HCT116 (cell line): ENCODE data around the gene FGGY. TPM values are rescaled to one million over a fixed set of nuclear protein-coding genes. Genes with fewer than 3 reads are reported as not detected.

Source experiments
- ATAC-seq: fragments of 200-7000 bp; cut with Tn5 transposase; 2 replicates; pipeline ENCODE4 v1.9.1; 2020; ENCODE audit warnings: mild to moderate bottlenecking, moderate library complexity
- BruUV-seq: library from RNA; stranded (reverse); fragments of 400-500 nt; replicated peaks from 2 replicates; lab custom pipeline; 2021; lab: Mats Ljungman, UMichigan
- CTCF ChIA-PET: fragments of 300-600 bp; sonication (Branson Sonifier 250); formaldehyde crosslinking; loops from one replicate; lab custom pipeline; 2021; ENCODE audit warnings: antibody characterized with exemption; lab: Charles Lee
- POLR2A ChIA-PET: fragments of 300-600, 350-600 bp; sonication (Branson Sonifier 250); formaldehyde crosslinking; loops from one replicate; lab custom pipeline; 2021; ENCODE audit warnings: antibody characterized with exemption; lab: Charles Lee
- RAD21 ChIA-PET, 2 experiments: fragments of 300-600 bp; sonication (Branson Sonifier 250); formaldehyde crosslinking; loops; one replicate each; lab custom pipeline; 2023; ENCODE audit warnings: low total read pairs in 2 of 2; ENCODE audit not compliant: uncharacterized antibody in 2 of 2, unreplicated experiment in 2 of 2, low non-redundant PET in 1 of 2; lab: Charles Lee
- DNase-seq: peaks from one replicate; pipeline ENCODE4 v3.0.0-alpha.2; 2010; ENCODE audit warnings: low read depth, low spot score
- H2AFZ ChIP-seq: fragments of 200-600 bp; shearing (Covaris generic), sonication (generic); 2 replicates; pipeline ENCODE4 v1.6.1; 2017; ENCODE audit warnings: low read depth, mixed run types, mixed read lengths, antibody characterized with exemption, low read length; ENCODE audit not compliant: poor library complexity, severe bottlenecking
- H3K27ac ChIP-seq: 2 replicates; pipeline ENCODE4 v1.5.1; 2012; ENCODE audit warnings: low read depth, low read length
- H3K27me3 ChIP-seq: fragments of 200-600 bp; sonication (generic); 2 replicates; pipeline ENCODE4 v1.6.1; 2016; ENCODE audit warnings: mixed run types, low read length, mixed read lengths; ENCODE audit not compliant: insufficient read depth
- H3K36me3 ChIP-seq, 2 experiments: fragments of 200-500 bp in 1 of 2; fragments of 200-600 bp in 1 of 2; sonication (Bioruptor generic) in 1 of 2; sonication (generic) in 1 of 2; 2 replicates each; pipeline versions ENCODE4 v1.5.1 to v1.6.1; 2014 to 2016; ENCODE audit warnings: low read length in 2 of 2, inconsistent platforms in 1 of 2, mixed read lengths in 1 of 2, mixed run types in 1 of 2; ENCODE audit not compliant: insufficient read depth in 2 of 2, control insufficient read depth in 1 of 2
- H3K4me1 ChIP-seq, 2 experiments: fragments of 200-600 bp in 1 of 2; sonication (generic) in 1 of 2; 2 replicates each; pipeline versions ENCODE4 v1.5.1 to v1.6.1; 2012 to 2017; ENCODE audit warnings: low read length in 2 of 2, inconsistent platforms in 1 of 2, mild to moderate bottlenecking in 1 of 2, mixed read lengths in 1 of 2, mixed run types in 1 of 2, moderate library complexity in 1 of 2; ENCODE audit not compliant: insufficient read depth in 2 of 2, control insufficient read depth in 1 of 2
- H3K4me2 ChIP-seq: fragments of 200-600 bp; sonication (generic); 2 replicates; pipeline ENCODE4 v1.6.1; 2017; ENCODE audit warnings: mixed run types, low read length, mixed read lengths
- H3K4me3 ChIP-seq, 2 experiments: fragments of 200-600 bp in 1 of 2; sonication (generic) in 1 of 2; replicated peaks in 1 of 2; 2 replicates each; pipeline ENCODE4 v1.5.1; 2011 to 2016; ENCODE audit warnings: low read length in 2 of 2, control low read depth in 1 of 2, low read depth in 1 of 2, mild to moderate bottlenecking in 1 of 2, mixed read lengths in 1 of 2, mixed run types in 1 of 2
- H3K79me2 ChIP-seq: fragments of 200-600 bp; sonication (generic); 2 replicates; pipeline ENCODE4 v1.6.1; 2017; ENCODE audit warnings: mild to moderate bottlenecking, mixed run types, low read length, moderate library complexity, mixed read lengths; ENCODE audit not compliant: insufficient read depth
- H3K9ac ChIP-seq: fragments of 200-600 bp; sonication (generic); 2 replicates; pipeline ENCODE4 v1.6.1; 2016; ENCODE audit warnings: low read length, mixed read lengths
- H3K9me2 ChIP-seq: fragments of 200-600 bp; sonication (generic), shearing (Covaris generic); 2 replicates; pipeline ENCODE4 v1.6.1; 2017; ENCODE audit warnings: mixed run types, mild to moderate bottlenecking, moderate library complexity; ENCODE audit not compliant: insufficient read depth
- H3K9me3 ChIP-seq, 2 experiments: fragments of 200-500 bp in 1 of 2; fragments of 200-600 bp in 1 of 2; sonication (Bioruptor generic) in 1 of 2; sonication (generic) in 1 of 2; 2 replicates each; pipeline ENCODE4 v1.6.1; 2014 to 2017; ENCODE audit warnings: low read length in 2 of 2, mixed read lengths in 2 of 2, inconsistent platforms in 1 of 2, low read depth in 1 of 2, mild to moderate bottlenecking in 1 of 2, mixed run types in 1 of 2, moderate library complexity in 1 of 2; ENCODE audit not compliant: control insufficient read depth in 1 of 2, insufficient read depth in 1 of 2
- H4K20me1 ChIP-seq: fragments of 200-600 bp; sonication (generic), shearing (Covaris generic); 2 replicates; pipeline ENCODE4 v1.6.1; 2017; ENCODE audit warnings: mixed run types, mild to moderate bottlenecking, moderate library complexity; ENCODE audit not compliant: insufficient read depth
- ATF3 ChIP-seq: IDR thresholded peaks from 2 replicates; pipeline ENCODE4 v1.6.1; 2012
- CEBPB ChIP-seq: IDR thresholded peaks from 2 replicates; pipeline ENCODE4 v1.6.1; 2012; ENCODE audit warnings: low read depth
- ELF1 ChIP-seq: IDR thresholded peaks from 2 replicates; pipeline ENCODE4 v1.6.1; 2012; ENCODE audit warnings: low read depth, borderline replicate concordance
- EZH2phosphoT487 ChIP-seq: fragments of 200-600 bp; IDR thresholded peaks from 2 replicates; pipeline ENCODE4 v1.6.1; 2018; ENCODE audit warnings: antibody characterized with exemption, borderline replicate concordance
- JUND ChIP-seq: IDR thresholded peaks from 2 replicates; pipeline ENCODE4 v1.6.1; 2012
- MAX ChIP-seq: IDR thresholded peaks from 2 replicates; pipeline ENCODE4 v1.6.1; 2012
- SP1 ChIP-seq: IDR thresholded peaks from 2 replicates; pipeline ENCODE4 v1.6.1; 2012; ENCODE audit warnings: low read depth
- TCF7L2 ChIP-seq: IDR thresholded peaks from 2 replicates; pipeline ENCODE4 v1.7.0; 2011; ENCODE audit warnings: borderline replicate concordance, inconsistent platforms; ENCODE audit not compliant: insufficient read depth, insufficient read length; ENCODE audit errors: extremely low read depth
- YY1 ChIP-seq: IDR thresholded peaks from 2 replicates; pipeline ENCODE4 v1.6.1; 2011; ENCODE audit warnings: low read length, low read depth, moderate library complexity, mild to moderate bottlenecking; ENCODE audit not compliant: insufficient replicate concordance; ENCODE audit errors: extremely low read depth
- ZBTB33 ChIP-seq: IDR thresholded peaks from 2 replicates; pipeline ENCODE4 v1.6.1; 2011; ENCODE audit warnings: mild to moderate bottlenecking, low read length, moderate library complexity; ENCODE audit not compliant: insufficient replicate concordance; ENCODE audit errors: extremely low read depth
- ZNF274 ChIP-seq: fragments of 200-500 bp; sonication (Bioruptor generic); IDR thresholded peaks from 2 replicates; pipeline ENCODE4 v1.6.1; 2014; ENCODE audit warnings: mild to moderate bottlenecking, low read depth, low read length, inconsistent platforms
- intact Hi-C: fragments of 100-400 bp; cut with micrococcal nuclease; formaldehyde crosslinking; loops from 2 replicates; pipeline ENCODE4 v1.10.0; 2022
- total RNA-seq: library from RNA; stranded (reverse); gene quantifications from one replicate; pipeline ENCODE4 v1.2.1, GENCODE V29; 2021; ENCODE audit not compliant: unreplicated experiment

Gene FGGY
- total RNA-seq, 1 experiment from 2014 or later = 10.6 TPM

GRCh38 chr1:59803458-59804038, 506.7 kb downstream of the FGGY start:
- no peak for TF ChIP-seq ELF1
- TF ChIP-seq SP1 = no peak
- TF ChIP-seq, all 23 proteins: peak for 0
- POLR2A ChIA-PET = no interaction called here
- Histone ChIP-seq H3K9me2 (no peaks in the 10 kb centered on the region), H3K27ac (no peak overlapping the region), H3K4me1 (no peaks in the 10 kb centered on the region), H3K9me3 (no peaks in the 10 kb centered on the region), H3K4me3 (no peak overlapping the region), H3K4me2 (no peak overlapping the region), H3K36me3 (no peaks in the 10 kb centered on the region), H4K20me1 (no peaks in the 10 kb centered on the region), H3K9ac (no peak overlapping the region), H2AFZ (no peak overlapping the region), H3K27me3 (no peaks in the 10 kb centered on the region), H3K79me2 (no peaks in the 10 kb centered on the region)
- intact Hi-C loops = no loop called here
- ATAC-seq (no peak), DNase-seq (no peak)
- CTCF ChIA-PET = no interaction called here
- RAD21 ChIA-PET = no interaction called here
- no TSS peak for BruUV-seq

- Histone ChIP-seq H3K4me1 (no peaks in the 10 kb centered on the region), H3K36me3 (no peaks in the 10 kb centered on the region), H3K9ac (no peak overlapping the region), H3K27ac (no peak overlapping the region), H3K4me2 (no peak overlapping the region), H2AFZ (no peak overlapping the region), H4K20me1 (no peaks in the 10 kb centered on the region), H3K27me3 (no peaks in the 10 kb centered on the region), H3K4me3 (no peak overlapping the region), H3K9me3 (no peaks in the 10 kb centered on the region), H3K79me2 (no peaks in the 10 kb centered on the region), H3K9me2 (no peaks in the 10 kb centered on the region)
- TF ChIP-seq JUND = no peak
- TF ChIP-seq MAX = no peak
- TF ChIP-seq ZBTB33 = no peak
- no peak for TF ChIP-seq TCF7L2
- TF ChIP-seq CEBPB = no peak
- TF ChIP-seq EZH2phosphoT487 = no peak
- TF ChIP-seq SP1 = no peak
- TF ChIP-seq ATF3 = no peak
- no peak for TF ChIP-seq ZNF274
- no peak for TF ChIP-seq YY1
- DNase-seq (no peak), ATAC-seq (no peak)
- POLR2A ChIA-PET = interaction anchor here (2.5 kb wide), 1 partner anchor 10 kb away, joined by 6 read pairs; the partner anchor contains the start of gene HOOK1
- no TSS peak for BruUV-seq
- CTCF ChIA-PET = no interaction called here
- intact Hi-C loops = no loop called here
- RAD21 ChIA-PET = no interaction called here
These were observed 507.4 kb downstream of the FGGY start for GRCh38 chr1:59804301-59804700.
